CD14-positive monocyte (primary cell): ENCODE results near the gene LIMS2. TPM values are rescaled to one million over a fixed set of nuclear protein-coding genes. Genes with fewer than 3 reads are reported as not detected.

Experiments
- DNase-seq, 3 donors: peaks; one replicate each; pipeline ENCODE4 v3.0.0-alpha.2; 2011 to 2022
- H2AFZ ChIP-seq: 2 replicates; pipeline ENCODE4 v1.6.0; 2012; ENCODE audit warnings: mild to moderate bottlenecking, low read depth, low read length, inconsistent platforms; ENCODE audit not compliant: insufficient read depth, poor library complexity, severe bottlenecking
- H3K27ac ChIP-seq, 2 donors: 1 replicate in 1 of 2; 2 replicates in 1 of 2; pipeline ENCODE4 v1.5.1; 2012 to 2013; ENCODE audit warnings: low read length in 2 of 2, control low read depth in 1 of 2, inconsistent platforms in 1 of 2, low read depth in 1 of 2, mild to moderate bottlenecking in 1 of 2
- H3K27me3 ChIP-seq, 2 donors: one replicate each; pipeline versions ENCODE4 v1.6.0 to v1.6.1; 2011 to 2013; ENCODE audit warnings: low read length in 2 of 2; ENCODE audit not compliant: control insufficient read depth in 2 of 2, insufficient read depth in 2 of 2
- H3K36me3 ChIP-seq, 2 donors: replicated peaks in 1 of 2; 1 replicate in 1 of 2; 2 replicates in 1 of 2; pipeline versions ENCODE4 v1.5.1 to v1.6.1; 2012 to 2013; ENCODE audit warnings: low read length in 2 of 2, control low read depth in 1 of 2, inconsistent platforms in 1 of 2, mild to moderate bottlenecking in 1 of 2; ENCODE audit not compliant: insufficient read depth in 2 of 2, control insufficient read depth in 1 of 2
- H3K4me1 ChIP-seq, 2 donors: 1 replicate in 1 of 2; 2 replicates in 1 of 2; pipeline versions ENCODE4 v1.5.1 to v1.6.1; 2012 to 2013; ENCODE audit warnings: low read length in 2 of 2, control low read depth in 1 of 2, inconsistent platforms in 1 of 2, mild to moderate bottlenecking in 1 of 2, moderate library complexity in 1 of 2; ENCODE audit not compliant: insufficient read depth in 2 of 2, control insufficient read depth in 1 of 2
- H3K4me2 ChIP-seq: replicated peaks from 2 replicates; pipeline ENCODE3; 2012; ENCODE audit warnings: low read length, moderate library complexity, mild to moderate bottlenecking; ENCODE audit not compliant: poor library complexity, severe bottlenecking; ENCODE audit errors: extremely low read depth
- H3K4me3 ChIP-seq, 3 experiments: fragments of 200-600 bp in 1 of 3; sonication (generic) in 1 of 3; replicated peaks in 1 of 3; 1 replicate in 2 of 3; 2 replicates in 1 of 3; pipeline ENCODE4 v1.5.1; 2011 to 2013; ENCODE audit warnings: low read length in 3 of 3, mild to moderate bottlenecking in 3 of 3, control low read depth in 2 of 3, low read depth in 2 of 3, inconsistent platforms in 1 of 3, moderate library complexity in 1 of 3
- H3K79me2 ChIP-seq: 2 replicates; pipeline ENCODE4 v1.6.0; 2012; ENCODE audit warnings: mild to moderate bottlenecking, control low read depth, inconsistent platforms, low read length, moderate library complexity; ENCODE audit not compliant: insufficient read depth
- H3K9ac ChIP-seq: 2 replicates; pipeline ENCODE4 v1.6.0; 2017; ENCODE audit warnings: low read length, mild to moderate bottlenecking; ENCODE audit not compliant: insufficient read depth, poor library complexity, severe bottlenecking
- H3K9me3 ChIP-seq, 2 donors: replicated peaks in 1 of 2; 1 replicate in 1 of 2; 2 replicates in 1 of 2; pipeline versions ENCODE4 v1.5.1 to v1.6.1; 2012 to 2013; ENCODE audit warnings: low read length in 2 of 2, control low read depth in 1 of 2; ENCODE audit not compliant: control insufficient read depth in 1 of 2, insufficient read depth in 1 of 2
- H4K20me1 ChIP-seq: 2 replicates; pipeline ENCODE4 v1.6.0; 2012; ENCODE audit warnings: mild to moderate bottlenecking, low read length, control low read depth, moderate library complexity; ENCODE audit not compliant: insufficient read depth
- H3K27ac Mint-ChIP-seq, 7 donors: one replicate each; pipeline ENCODE4 v1.8.0; 2020; ENCODE audit warnings: mild to moderate bottlenecking in 7 of 7, mixed read lengths in 7 of 7, moderate library complexity in 6 of 7, inconsistent platforms in 2 of 7
- H3K27me3 Mint-ChIP-seq, 3 donors: one replicate each; pipeline ENCODE4 v1.8.0; 2021 to 2022; ENCODE audit warnings: low read depth in 3 of 3, mild to moderate bottlenecking in 3 of 3, mixed read lengths in 3 of 3, moderate library complexity in 3 of 3, inconsistent platforms in 1 of 3
- H3K36me3 Mint-ChIP-seq, 2 donors: one replicate each; pipeline ENCODE4 v1.8.0; 2020; ENCODE audit warnings: mixed read lengths in 2 of 2, inconsistent platforms in 1 of 2, mild to moderate bottlenecking in 1 of 2
- H3K4me1 Mint-ChIP-seq: one replicate; pipeline ENCODE4 v1.8.0; 2020; ENCODE audit warnings: mild to moderate bottlenecking, mixed read lengths
- H3K4me3 Mint-ChIP-seq, 2 donors: one replicate each; pipeline ENCODE4 v1.8.0; 2020; ENCODE audit warnings: mild to moderate bottlenecking in 2 of 2, mixed read lengths in 2 of 2, moderate library complexity in 1 of 2
- H3K9me3 Mint-ChIP-seq, 7 donors: one replicate each; pipeline ENCODE4 v1.8.0; 2020 to 2022; ENCODE audit warnings: mixed read lengths in 7 of 7, mild to moderate bottlenecking in 6 of 7, moderate library complexity in 6 of 7, inconsistent platforms in 2 of 7
- CTCF ChIP-seq: fragments of 200-600 bp; IDR thresholded peaks from one replicate; pipeline ENCODE4 v1.8.0; 2022; ENCODE audit warnings: antibody characterized with exemption, mild to moderate bottlenecking
- WGBS: methylation state at CpG from one replicate; pipeline ENCODE4 v1.1.5; 2013; ENCODE audit warnings: missing lambda C conversion rate; ENCODE audit not compliant: insufficient coverage; 5-methylcytosine and 5-hydroxymethylcytosine counted together
- intact Hi-C, 2 donors: fragments of 100-400 bp; cut with micrococcal nuclease; formaldehyde crosslinking; loops; one replicate each; pipeline versions ENCODE4 v1.15.0 to v1.15.1; 2023
- polyA plus RNA-seq, 3 donors: library from polyadenylated mRNA; depleted of rRNA in 1 of 3; unstranded in 2 of 3; stranded (reverse) in 1 of 3; fragments of 300-500 nt in 2 of 3; fragments of >200 nt in 1 of 3; fragmentation: Illumina TruSeq in 2 of 3; gene quantifications; 1 replicate in 2 of 3; 2 replicates in 1 of 3; pipeline ENCODE4 v1.2.3, GENCODE V29; 2012 to 2021

LIMS2 gene
- polyA plus RNA-seq, 3 donors, result 0.13 to 1.3 (median 0.23) TPM

- no peak overlapping the region for H3K4me3 ChIP-seq
- no peaks in the 10 kb centered on the region for H3K79me2 ChIP-seq
- Mint-ChIP-seq H3K27ac (no peak overlapping the region), H3K36me3 (no peaks in the 10 kb centered on the region), H3K4me3 (no peak overlapping the region), H3K27me3 (peaks cover 0 to 14% (median 4%) of the 10 kb centered on the region in 3 donors), H3K9me3 (no peaks in the 10 kb centered on the region), H3K4me1 (peaks cover 28% of the 10 kb centered on the region)
- H3K36me3 ChIP-seq, result no peaks in the 10 kb centered on the region
- no peaks in the 10 kb centered on the region for H3K27me3 ChIP-seq
- H2AFZ ChIP-seq, result no peak overlapping the region
- 97% methylated on average over 17 of the region's 28 CpGs for WGBS
- DNase-seq, result no peak
- no peak overlapping the region for H3K27ac ChIP-seq
- TF ChIP-seq CTCF, result no peak
- no peak overlapping the region for H3K9ac ChIP-seq
- H4K20me1 ChIP-seq, result no peaks in the 10 kb centered on the region
- no peaks in the 10 kb centered on the region for H3K9me3 ChIP-seq
- H3K4me2 ChIP-seq, result no peak overlapping the region
- H3K4me1 ChIP-seq, result peaks cover 30 to 32% of the 10 kb centered on the region in 2 donors
- intact Hi-C loops, result no loop called here
Observed at GRCh38 chr2:127626917-127627739, 48.2 kb downstream of the LIMS2 start.

GRCh38 chr2:127626175-127626574 is 49.2 kb downstream of the LIMS2 start:
- H3K4me1 ChIP-seq, result peaks cover 21 to 22% of the 10 kb centered on the region in 2 donors
- no peak overlapping the region for H3K27ac ChIP-seq
- Mint-ChIP-seq H3K4me1 (peaks cover 26% of the 10 kb centered on the region), H3K27ac (peak overlapping the region in 1 of 7 donors; percentile 6), H3K36me3 (no peaks in the 10 kb centered on the region), H3K4me3 (no peak overlapping the region), H3K9me3 (no peaks in the 10 kb centered on the region), H3K27me3 (peaks cover 0 to 14% (median 4%) of the 10 kb centered on the region in 3 donors)
- H2AFZ ChIP-seq, result no peak overlapping the region
- no peak overlapping the region for H3K9ac ChIP-seq
- no peak for TF ChIP-seq CTCF
- no peaks in the 10 kb centered on the region for H3K27me3 ChIP-seq
- H3K36me3 ChIP-seq, result no peaks in the 10 kb centered on the region
- no peak overlapping the region for H3K4me2 ChIP-seq
- H4K20me1 ChIP-seq, result no peaks in the 10 kb centered on the region
- WGBS, result 62% methylated on average over 10 of the region's 12 CpGs
- intact Hi-C loops, result no loop called here
- H3K9me3 ChIP-seq, result no peaks in the 10 kb centered on the region
- no peaks in the 10 kb centered on the region for H3K79me2 ChIP-seq
- DNase-seq, result no peak
- no peak overlapping the region for H3K4me3 ChIP-seq
